Panc1 (cell line): ENCODE data around the gene GLIS1.

Experiments used
- CTCF ChIP-seq: fragments of 450-650 bp; IDR thresholded peaks from 2 replicates; pipeline ENCODE4 v1.5.1; 2017; ENCODE audit warnings: mild to moderate bottlenecking
- POLR2AphosphoS5 ChIP-seq: IDR thresholded peaks from 2 replicates; pipeline ENCODE4 v1.6.1; 2012; ENCODE audit warnings: mild to moderate bottlenecking, low read depth, low read length, moderate library complexity
- SIN3A ChIP-seq: IDR thresholded peaks from 2 replicates; pipeline ENCODE4 v1.6.1; 2012; ENCODE audit warnings: low read depth, mild to moderate bottlenecking, low read length, moderate library complexity, borderline replicate concordance; ENCODE audit not compliant: insufficient read depth

- TF ChIP-seq CTCF (no peak), POLR2AphosphoS5 (no peak), SIN3A (no peak)
Measured at GRCh38 chr1:53576381-53576801, 162.6 kb downstream of the GLIS1 start.
